ENCODE measurements around the gene FBF1. TPM values are rescaled to one million over a fixed set of nuclear protein-coding genes. Genes with fewer than 3 reads are reported as not detected.

The FBF1 gene
- total and polyA plus RNA-seq, 9 donors: 3.0 to 14.9 (median 9.4) TPM

DNA sequence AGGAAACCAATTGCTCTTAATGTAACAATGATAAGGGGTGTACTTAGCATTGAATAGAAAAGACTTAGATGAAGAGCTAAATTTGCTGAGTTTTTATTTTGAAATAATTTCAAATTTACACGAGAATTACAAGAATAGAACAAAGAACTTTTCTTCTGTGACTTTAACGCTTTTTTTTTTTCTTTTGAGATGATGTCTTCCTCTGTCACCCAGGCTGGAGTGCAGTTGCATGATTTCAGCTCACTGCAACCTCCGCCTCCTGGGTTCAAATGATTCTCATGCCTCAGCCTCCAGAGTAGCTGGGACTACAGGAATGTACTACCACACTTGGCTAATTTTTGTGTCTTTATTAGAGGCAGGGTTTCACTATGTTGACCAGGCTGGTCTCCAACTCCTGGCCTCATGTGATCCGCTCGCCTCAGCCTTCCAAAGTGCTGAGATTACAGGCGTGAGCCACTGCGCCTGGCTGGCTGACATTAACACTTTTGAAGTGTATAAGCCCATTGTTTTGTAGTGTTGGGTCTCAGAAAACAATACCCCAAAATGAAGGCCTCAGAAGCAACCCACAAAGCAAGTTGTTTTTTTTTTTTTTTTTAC, 40.3 kb upstream of the FBF1 start:
- Histone ChIP-seq H3K4me3 (no peak overlapping the region), H3K4me1 (ENCODE audit: insufficient read depth) (no peaks in the 10 kb centered on the region), H3K27me3 (no peaks in the 10 kb centered on the region), H3K9me3 (no peaks in the 10 kb centered on the region), H3K36me3 (no peaks in the 10 kb centered on the region), H3K27ac (peak overlapping the region in 1 of 2 donors; percentile 24)
- 72 to 86% (median 79%) methylated on average over 7 of the region's 7 CpGs for WGBS, 3 donors
- intact Hi-C loops (cut with DNase I): no loop called here
- TF ChIP-seq, protein P1, sequence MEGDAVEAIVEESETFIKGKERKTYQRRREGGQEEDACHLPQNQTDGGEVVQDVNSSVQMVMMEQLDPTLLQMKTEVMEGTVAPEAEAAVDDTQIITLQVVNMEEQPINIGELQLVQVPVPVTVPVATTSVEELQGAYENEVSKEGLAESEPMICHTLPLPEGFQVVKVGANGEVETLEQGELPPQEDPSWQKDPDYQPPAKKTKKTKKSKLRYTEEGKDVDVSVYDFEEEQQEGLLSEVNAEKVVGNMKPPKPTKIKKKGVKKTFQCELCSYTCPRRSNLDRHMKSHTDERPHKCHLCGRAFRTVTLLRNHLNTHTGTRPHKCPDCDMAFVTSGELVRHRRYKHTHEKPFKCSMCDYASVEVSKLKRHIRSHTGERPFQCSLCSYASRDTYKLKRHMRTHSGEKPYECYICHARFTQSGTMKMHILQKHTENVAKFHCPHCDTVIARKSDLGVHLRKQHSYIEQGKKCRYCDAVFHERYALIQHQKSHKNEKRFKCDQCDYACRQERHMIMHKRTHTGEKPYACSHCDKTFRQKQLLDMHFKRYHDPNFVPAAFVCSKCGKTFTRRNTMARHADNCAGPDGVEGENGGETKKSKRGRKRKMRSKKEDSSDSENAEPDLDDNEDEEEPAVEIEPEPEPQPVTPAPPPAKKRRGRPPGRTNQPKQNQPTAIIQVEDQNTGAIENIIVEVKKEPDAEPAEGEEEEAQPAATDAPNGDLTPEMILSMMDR (IDR thresholded peaks at IDR 0.05): no peak
- TF ChIP-seq POLR2A (IDR thresholded peaks at IDR 0.05) (no peak), EP300 (IDR thresholded peaks at IDR 0.05) (no peak)
- DNase-seq: peak in 1 of 5 donors; percentile 28

DNA sequence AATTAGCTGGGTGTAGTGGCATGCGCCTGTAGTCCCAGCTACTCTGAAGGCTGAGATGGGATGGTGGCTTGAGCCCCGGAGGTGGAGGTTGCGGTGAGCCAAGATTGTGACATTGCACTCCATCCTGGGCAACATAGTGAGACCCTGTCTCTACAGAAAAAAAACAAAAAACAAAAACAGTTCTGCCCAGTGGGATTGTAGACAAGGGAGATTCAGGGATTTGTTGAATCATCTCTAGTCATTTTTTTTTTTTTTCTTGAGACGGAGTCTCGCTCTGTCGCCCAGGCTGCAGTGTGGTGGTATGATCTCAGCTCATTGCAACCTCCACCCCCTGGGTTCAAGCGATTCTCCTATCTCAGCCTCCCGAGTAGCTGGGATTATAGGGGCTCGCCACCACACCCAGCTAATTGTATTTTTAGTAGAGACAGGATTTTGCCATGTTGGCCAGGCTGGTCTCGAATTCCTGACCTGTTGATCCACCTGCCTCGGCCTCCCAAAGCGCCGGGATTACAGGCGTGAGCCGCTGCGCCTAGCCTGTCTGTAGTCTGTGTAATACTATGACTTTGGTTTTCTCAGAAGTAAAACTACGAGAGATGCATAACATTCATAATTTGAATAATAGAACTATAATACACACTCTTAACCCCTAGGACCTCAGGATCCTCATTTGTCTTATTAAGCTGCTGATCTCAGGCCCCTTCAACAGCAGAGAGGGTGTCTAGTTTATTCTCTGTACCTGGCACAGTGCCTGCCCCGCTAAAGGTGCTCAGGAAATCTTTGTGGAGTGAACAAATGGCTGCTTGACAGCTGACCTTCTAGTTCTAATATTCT, 39.6 kb upstream of the FBF1 start:
- DNase-seq: peak in 1 of 5 donors; percentile 33
- TF ChIP-seq, protein P1 (IDR thresholded peaks at IDR 0.05): no peak
- TF ChIP-seq EP300 (IDR thresholded peaks at IDR 0.05) (no peak), POLR2A (IDR thresholded peaks at IDR 0.05) (no peak)
- peaks cover 1% of the 10 kb centered on the region for H3K4me1 ChIP-seq (ENCODE audit: insufficient read depth)
- peak overlapping the region; percentile 74 for H3K4me3 ChIP-seq
- intact Hi-C loops (cut with DNase I): no loop called here
- no peaks in the 10 kb centered on the region for H3K36me3 ChIP-seq
- WGBS, 3 donors: 83 to 86% (median 83%) methylated on average over 18 of the region's 18 CpGs
- peak overlapping the region; percentile 93 to 98 for H3K27ac ChIP-seq
- no peaks in the 10 kb centered on the region for H3K9me3 ChIP-seq
- no peaks in the 10 kb centered on the region for H3K27me3 ChIP-seq

DNA sequence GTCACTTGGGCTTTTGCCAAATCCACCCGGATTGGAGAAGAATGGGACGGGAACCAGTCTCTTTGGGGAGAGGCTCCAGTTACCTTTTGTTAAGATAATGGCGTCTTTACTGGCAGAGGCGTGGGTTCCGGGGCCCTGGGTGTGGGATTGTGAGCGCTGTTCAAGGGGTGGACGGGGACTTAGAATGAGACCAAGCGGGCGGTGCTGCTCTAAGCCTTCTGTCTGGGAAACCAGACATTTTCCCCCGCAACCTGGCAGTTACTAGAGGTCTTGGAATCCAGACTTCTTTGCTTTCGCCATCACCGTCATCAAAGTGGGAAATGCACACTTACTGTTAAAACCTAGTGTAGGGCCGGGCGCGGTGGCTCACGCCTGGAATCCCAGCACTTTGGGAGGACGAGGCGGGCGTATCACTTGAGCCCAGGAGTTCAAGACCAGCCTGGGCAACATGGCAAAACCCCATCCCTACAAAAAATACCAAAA, 38.9 kb upstream of the FBF1 start:
- Histone ChIP-seq H3K27me3 (no peaks in the 10 kb centered on the region), H3K36me3 (no peaks in the 10 kb centered on the region), H3K4me3 (peak overlapping the region; percentile 74), H3K9me3 (no peaks in the 10 kb centered on the region), H3K27ac (peak overlapping the region; percentile 93 to 98), H3K4me1 (ENCODE audit: insufficient read depth) (peaks cover 1% of the 10 kb centered on the region)
- no peak for DNase-seq
- WGBS, 3 donors: 4 to 7% (median 7%) methylated on average over 19 of the region's 19 CpGs
- TF ChIP-seq, protein P1 (IDR thresholded peaks at IDR 0.05): no peak
- TF ChIP-seq POLR2A (IDR thresholded peaks at IDR 0.05): no peak
- no peak for TF ChIP-seq EP300 (IDR thresholded peaks at IDR 0.05)
- intact Hi-C loops (cut with DNase I): loop anchor here in 2 of 4 donors (2.0 to 5.0 kb wide), 2 partner anchors 37 to 75 kb away; partner anchors contain the start of genes FBF1 (in 1 of the 2) and MRPL38 (in 1 of the 2)

DNA sequence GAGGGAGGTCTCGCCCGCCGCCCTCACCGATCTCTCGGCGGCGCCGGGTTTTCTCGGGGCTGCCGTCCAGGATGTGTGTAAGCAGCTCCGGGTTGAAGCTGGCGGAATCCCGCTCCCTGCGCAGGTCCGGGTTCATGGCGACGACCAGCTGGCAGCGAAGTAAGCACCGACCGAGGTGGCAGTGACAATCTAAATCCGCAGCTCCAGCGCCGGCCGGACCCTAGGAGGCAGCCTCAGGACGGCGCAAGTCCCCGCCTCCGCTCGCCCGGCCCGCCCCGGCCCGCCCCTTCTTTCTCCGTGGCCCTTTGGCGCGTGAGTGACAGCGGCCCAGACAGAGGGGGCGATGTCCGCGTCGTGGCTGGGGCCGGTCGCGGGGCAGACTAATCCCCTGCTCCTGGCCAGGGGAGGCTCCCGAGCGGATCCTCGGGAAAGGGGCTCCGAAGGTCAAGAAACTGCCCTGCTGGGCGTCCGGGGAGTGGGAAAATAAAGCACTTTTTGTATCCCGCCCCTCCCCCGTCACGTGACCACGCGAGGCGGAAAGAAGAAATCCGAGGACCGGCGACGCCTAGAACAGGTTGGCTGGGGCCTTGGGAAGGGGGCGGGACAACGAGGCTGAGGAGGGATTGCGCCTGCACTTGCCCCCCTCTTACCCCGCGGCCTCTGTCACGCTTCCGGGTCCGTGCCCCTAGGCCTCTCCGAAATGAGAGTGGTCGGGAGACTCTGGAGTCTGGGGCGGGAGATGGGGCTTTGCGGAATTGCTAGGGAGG, 38.3 kb upstream of the FBF1 start, which contains the start of the genes ACOX1 and TEN1:
Gene ACOX1, minus strand, starts transcription at position 229 of the 767 bp plus-strand sequence. Its CDS starts 93 bp downstream, at position 136.
Gene TEN1, plus strand, starts transcription at position 303 of the 767 bp plus-strand sequence. CDS start 6,953 bp downstream, outside the sequence.
- no peaks in the 10 kb centered on the region for H3K27me3 ChIP-seq
- TF ChIP-seq POLR2A (IDR thresholded peaks at IDR 0.05): peak; percentile 90
- TF ChIP-seq, protein P1 (IDR thresholded peaks at IDR 0.05): peak; percentile 26 to 69 (median 63)
- no peak for TF ChIP-seq EP300 (IDR thresholded peaks at IDR 0.05)
- no peaks in the 10 kb centered on the region for H3K36me3 ChIP-seq
- peak; percentile 97 to 98 (median 98) for DNase-seq
- H3K27ac ChIP-seq: peak within 1 kb of the TSS; percentile 93 to 98
- peak within 1 kb of the TSS; percentile 74 for H3K4me3 ChIP-seq
- peaks cover 1% of the 10 kb centered on the region for H3K4me1 ChIP-seq (ENCODE audit: insufficient read depth)
- intact Hi-C loops (cut with DNase I): loop anchor here in 2 of 4 donors (2.0 to 5.0 kb wide), 2 partner anchors 37 to 74 kb away; partner anchors contain the start of genes FBF1 (in 1 of the 2) and MRPL38 (in 1 of the 2)
- no peaks in the 10 kb centered on the region for H3K9me3 ChIP-seq
- WGBS, 3 donors: 0 to 1% (median 0%) methylated on average over 66 to 72 of the region's 72 CpGs
